EL (cell line): Measurements from ENCODE around the gene ELP1.
"Not testable (repeated sequence)": the region's sequence is repeated elsewhere in the genome, so short reads cannot be mapped to it uniquely, and the experiment has no call there.

Experiments used
- DNase-seq: peaks from one replicate; pipeline ENCODE4 v3.0.0-alpha.2; 2016

Gene ELP1

GRCh38 chr9:108851138-108851537 lies 82.8 kb downstream of the ELP1 start:
- DNase-seq: no peak

- DNase-seq: no peak
Observed at GRCh38 chr9:108850293-108850897, 83.5 kb downstream of the ELP1 start.

- not testable (repeated sequence) for DNase-seq
Observed at GRCh38 chr9:108848296-108848695, 85.6 kb downstream of the ELP1 start.

GRCh38 chr9:108845947-108846346 lies 88.0 kb downstream of the ELP1 start:
- no peak for DNase-seq

GRCh38 chr9:108845507-108845906 lies 88.4 kb downstream of the ELP1 start:
- DNase-seq: no peak

GRCh38 chr9:108844856-108845255 lies 89.1 kb downstream of the ELP1 start:
- no peak for DNase-seq

- DNase-seq: no peak
Observed at GRCh38 chr9:108844391-108844790, 89.5 kb downstream of the ELP1 start.

- no peak for DNase-seq
Observed at GRCh38 chr9:108842610-108843295, 91.2 kb downstream of the ELP1 start.

GRCh38 chr9:108839561-108839960 lies 94.4 kb downstream of the ELP1 start:
- not testable (repeated sequence) for DNase-seq

- peak; percentile 70 for DNase-seq
Observed at GRCh38 chr9:108838017-108838416, 95.9 kb downstream of the ELP1 start.

GRCh38 chr9:108837530-108837929 lies 96.4 kb downstream of the ELP1 start:
- DNase-seq: peak; percentile 19

GRCh38 chr9:108836781-108837180 lies 97.1 kb downstream of the ELP1 start:
- DNase-seq: peak; percentile 38

- no peak for DNase-seq
Observed at GRCh38 chr9:108836319-108836718, 97.6 kb downstream of the ELP1 start.

GRCh38 chr9:108835831-108836230 lies 98.1 kb downstream of the ELP1 start:
- DNase-seq: peak; percentile 53

GRCh38 chr9:108834959-108835665 lies 98.8 kb downstream of the ELP1 start:
- peak; percentile 38 for DNase-seq

- no peak for DNase-seq
Observed at GRCh38 chr9:108832179-108832500, 101.8 kb downstream of the ELP1 start.

- DNase-seq: peak; percentile 53
Observed at GRCh38 chr9:108831496-108832178, 102.3 kb downstream of the ELP1 start.

- DNase-seq: peak; percentile 38
Observed at GRCh38 chr9:108830272-108830671, 103.7 kb downstream of the ELP1 start.

- DNase-seq: no peak
Observed at GRCh38 chr9:108823829-108824228, 110.1 kb downstream of the ELP1 start.
